ENCODE results near the gene PXYLP1. TPM values are rescaled to one million over a fixed set of nuclear protein-coding genes. Genes with fewer than 3 reads are reported as not detected.

The PXYLP1 gene
- total RNA-seq (10 to 100 TPM; 11.6 to 14.3 TPM), polyA plus RNA-seq (ENCODE audit: insufficient read length in 6 of 6) (10 to 100 TPM; 27.3 to 35.3 (median 28.8) TPM)
- long read RNA-seq, donor 1, full-length matches to known transcripts: 8 of 8 reads
- long read RNA-seq, donor 1, partial matches to known transcripts: 0 of 8 reads
- long read RNA-seq, donor 1, other reads (novel, unspliced or antisense): 0 of 8 reads
- long read RNA-seq, donor 2, transcript PXYLP1-201 (6 exons, 3,281 nt): major isoform, 9 of 9 reads
- long read RNA-seq, donor 2, partial matches to known transcripts: 0 of 9 reads
- long read RNA-seq, donor 2, other reads (novel, unspliced or antisense): 0 of 9 reads
- long read RNA-seq, donor 3, transcript PXYLP1-201 (6 exons, 3,281 nt): major isoform, 5 of 5 reads
- long read RNA-seq, donor 3, partial matches to known transcripts: 0 of 5 reads
- long read RNA-seq, donor 3, other reads (novel, unspliced or antisense): 0 of 5 reads
- long read RNA-seq, donor 4, partial matches to known transcripts: 0 of 2 reads
- long read RNA-seq, donor 4, other reads (novel, unspliced or antisense): 1 of 2 reads
- long read RNA-seq, donor 5, transcript PXYLP1-201 (6 exons, 3,281 nt): major isoform, 9 of 9 reads
- long read RNA-seq, donor 5, partial matches to known transcripts: 0 of 9 reads
- long read RNA-seq, donor 5, other reads (novel, unspliced or antisense): 0 of 9 reads
- long read RNA-seq, donor 6, transcript PXYLP1-201 (6 exons, 3,281 nt): major isoform, 9 of 9 reads
- long read RNA-seq, donor 6, partial matches to known transcripts: 0 of 9 reads
- long read RNA-seq, donor 6, other reads (novel, unspliced or antisense): 0 of 9 reads
- long read RNA-seq, donor 7, partial matches to known transcripts: 0 of 2 reads
- long read RNA-seq, donor 7, other reads (novel, unspliced or antisense): 0 of 2 reads
- long read RNA-seq, donor 8, transcript PXYLP1-201 (6 exons, 3,281 nt): major isoform, 11 of 12 reads
- long read RNA-seq, donor 8, partial matches to known transcripts: 0 of 12 reads
- long read RNA-seq, donor 8, other reads (novel, unspliced or antisense): 0 of 12 reads
- long read RNA-seq, donor 9: 0 reads
- long read RNA-seq, donor 10, partial matches to known transcripts: 0 of 1 reads
- long read RNA-seq, donor 10, other reads (novel, unspliced or antisense): 1 of 1 reads
- long read RNA-seq, donor 11, transcript PXYLP1-201 (6 exons, 3,281 nt): major isoform, 7 of 8 reads
- long read RNA-seq, donor 11, partial matches to known transcripts: 0 of 8 reads
- long read RNA-seq, donor 11, other reads (novel, unspliced or antisense): 0 of 8 reads
- long read RNA-seq, donor 12, partial matches to known transcripts: 0 of 3 reads
- long read RNA-seq, donor 12, other reads (novel, unspliced or antisense): 0 of 3 reads

GRCh38 chr3:141231101-141231951 lies at the start of gene PXYLP1:
Gene PXYLP1, plus strand, starts transcription at chr3:141231825. Its CDS starts 28,351 bp downstream, at chr3:141260176.
- H3K4me3 ChIP-seq: peak within 1 kb of the TSS; percentile 74 to 90
- H3K36me3 ChIP-seq: no peaks in the 10 kb centered on the region
- H3K27ac ChIP-seq: peak within 1 kb of the TSS; percentile 81 to 89
- TF ChIP-seq CTCF (IDR thresholded peaks at IDR 0.05): peak; percentile 41 to 79
- H3K27me3 ChIP-seq: no peaks in the 10 kb centered on the region
- no peaks in the 10 kb centered on the region for H3K9me3 ChIP-seq
- intact Hi-C loops (cut with DNase I): loop anchor here in 1 of 2 donors (10.0 kb wide), 1 partner anchor 53 kb away; no protein-coding TSS in a partner anchor
- DNase-seq (peak; percentile 87 to 100 (median 95)), ATAC-seq (peak; percentile 96)
- peaks cover 0 to 32% of the 10 kb centered on the region in 2 donors for H3K4me1 ChIP-seq

GRCh38 chr3:141183606-141184005 lies 48.0 kb upstream of the PXYLP1 start:
- H3K4me3 ChIP-seq: no peak overlapping the region
- peaks cover 0 to 7% of the 10 kb centered on the region in 2 donors for H3K9me3 ChIP-seq
- ATAC-seq (no peak), DNase-seq (no peak)
- no peaks in the 10 kb centered on the region for H3K4me1 ChIP-seq
- TF ChIP-seq CTCF (IDR thresholded peaks at IDR 0.05): no peak
- intact Hi-C loops (cut with DNase I): no loop called here
- no peaks in the 10 kb centered on the region for H3K27me3 ChIP-seq
- H3K27ac ChIP-seq: no peak overlapping the region
- H3K36me3 ChIP-seq: no peaks in the 10 kb centered on the region

- intact Hi-C loops (cut with DNase I): no loop called here
- no peak for TF ChIP-seq CTCF (IDR thresholded peaks at IDR 0.05)
- H3K36me3 ChIP-seq: no peaks in the 10 kb centered on the region
- ATAC-seq (no peak), DNase-seq (no peak)
- H3K27ac ChIP-seq: no peak overlapping the region
- H3K4me3 ChIP-seq: no peak overlapping the region
- H3K9me3 ChIP-seq: peaks cover 0 to 7% of the 10 kb centered on the region in 2 donors
- no peaks in the 10 kb centered on the region for H3K27me3 ChIP-seq
- H3K4me1 ChIP-seq: no peaks in the 10 kb centered on the region
Observed at GRCh38 chr3:141184430-141184829, 47.2 kb upstream of the PXYLP1 start.

GRCh38 chr3:141191097-141191749 lies 40.4 kb upstream of the PXYLP1 start:
- TF ChIP-seq CTCF (IDR thresholded peaks at IDR 0.05): no peak
- Histone ChIP-seq H3K36me3 (no peaks in the 10 kb centered on the region), H3K4me3 (no peak overlapping the region), H3K27ac (no peak overlapping the region), H3K4me1 (peaks cover 0 to 6% of the 10 kb centered on the region in 2 donors), H3K27me3 (peaks cover 0 to 18% of the 10 kb centered on the region in 2 donors), H3K9me3 (no peaks in the 10 kb centered on the region)
- DNase-seq: no peak
- ATAC-seq: no peak
- intact Hi-C loops (cut with DNase I): loop anchor here in 1 of 2 donors (5.0 kb wide), 1 partner anchor 189 kb away; no protein-coding TSS in a partner anchor
